GM12878 (cell line): ENCODE data around the gene PRRC2A. TPM values are rescaled to one million over a fixed set of nuclear protein-coding genes. Genes with fewer than 3 reads are reported as not detected.

Experiments used
- ATF3 ChIP-seq: IDR thresholded peaks from 2 replicates; pipeline ENCODE4 v1.6.1; 2011; ENCODE audit warnings: low read depth, mild to moderate bottlenecking, low read length, moderate library complexity, borderline replicate concordance; ENCODE audit errors: extremely low read depth
- BACH1 ChIP-seq: fragments of 450-650 bp; IDR thresholded peaks from 2 replicates; pipeline ENCODE4 v1.6.1; 2017; ENCODE audit warnings: mild to moderate bottlenecking, borderline replicate concordance
- BHLHE40 ChIP-seq, 2 experiments: fragments of 450-650 bp in 1 of 2; IDR thresholded peaks; 2 replicates each; pipeline ENCODE4 v1.6.1; 2011 to 2017; ENCODE audit warnings: low read depth in 2 of 2, borderline replicate concordance in 1 of 2, improper control_type of control experiment in 1 of 2, low read length in 1 of 2, mild to moderate bottlenecking in 1 of 2
- CBFB ChIP-seq: IDR thresholded peaks from 2 replicates; pipeline ENCODE4 v1.6.1; 2016; ENCODE audit warnings: antibody characterized with exemption, low read depth
- CREM ChIP-seq: IDR thresholded peaks from 2 replicates; pipeline ENCODE4 v1.6.1; 2014; ENCODE audit warnings: antibody characterized with exemption, low read depth
- ELK1 ChIP-seq: IDR thresholded peaks from 2 replicates; pipeline ENCODE4 v1.6.1; 2012; ENCODE audit warnings: low read depth, low read length, improper control_type of control experiment
- IRF3 ChIP-seq: fragments of 450-650 bp; IDR thresholded peaks from 2 replicates; pipeline ENCODE4 v1.6.1; 2014; ENCODE audit warnings: mild to moderate bottlenecking
- MAX ChIP-seq: IDR thresholded peaks from 2 replicates; pipeline ENCODE4 v1.6.1; 2012; ENCODE audit warnings: low read depth, low read length, improper control_type of control experiment
- MXI1 ChIP-seq: fragments of 150-350 bp; IDR thresholded peaks from 2 replicates; pipeline ENCODE4 v1.6.1; 2011; ENCODE audit warnings: low read depth, mild to moderate bottlenecking, inconsistent platforms, low read length, improper control_type of control experiment
- MYC ChIP-seq: IDR thresholded peaks from 2 replicates; pipeline ENCODE4 v1.6.1; 2011; ENCODE audit warnings: mild to moderate bottlenecking, low read length, moderate library complexity, inconsistent platforms; ENCODE audit not compliant: insufficient read depth, insufficient replicate concordance, insufficient read length, severe bottlenecking
- NR2C1 ChIP-seq: fragments of 450-650 bp; IDR thresholded peaks from 2 replicates; pipeline ENCODE4 v1.6.1; 2017; ENCODE audit warnings: antibody characterized with exemption, mild to moderate bottlenecking, moderate library complexity
- NR2F1 ChIP-seq: fragments of 450-650 bp; conservative IDR thresholded peaks from 2 replicates; pipeline ENCODE4 v1.6.1; 2017; ENCODE audit warnings: mild to moderate bottlenecking
- PAX5 ChIP-seq: IDR thresholded peaks from 2 replicates; pipeline ENCODE4 v1.6.1; 2011; ENCODE audit warnings: low read depth, low read length, borderline replicate concordance
- PAX8 ChIP-seq: fragments of 450-650 bp; IDR thresholded peaks from 2 replicates; pipeline ENCODE4 v1.6.1; 2017; ENCODE audit warnings: mild to moderate bottlenecking, moderate library complexity
- PKNOX1 ChIP-seq: fragments of 450-650 bp; IDR thresholded peaks from 2 replicates; pipeline ENCODE4 v1.6.1; 2016; ENCODE audit warnings: mild to moderate bottlenecking
- PML ChIP-seq: IDR thresholded peaks from 2 replicates; pipeline ENCODE4 v1.6.1; 2012; ENCODE audit warnings: low read length, inconsistent platforms
- POLR2AphosphoS2 ChIP-seq: IDR thresholded peaks from 2 replicates; pipeline ENCODE4 v1.6.1; 2011; ENCODE audit warnings: low read depth, mild to moderate bottlenecking, low read length, improper control_type of control experiment, moderate library complexity
- POLR2AphosphoS5 ChIP-seq: IDR thresholded peaks from 2 replicates; pipeline ENCODE4 v1.6.1; 2011; ENCODE audit warnings: mild to moderate bottlenecking, low read length, inconsistent platforms
- RCOR1 ChIP-seq: conservative IDR thresholded peaks from 2 replicates; pipeline ENCODE4 v1.6.1; 2012; ENCODE audit warnings: low read depth, low read length, improper control_type of control experiment
- RELA ChIP-seq: fragments of 450-650 bp; IDR thresholded peaks from 2 replicates; pipeline ENCODE4 v1.8.0; 2014; ENCODE audit warnings: borderline replicate concordance; ENCODE audit not compliant: partially characterized antibody
- RELB ChIP-seq: fragments of 450-650 bp; IDR thresholded peaks from 2 replicates; pipeline ENCODE4 v1.6.1; 2017; ENCODE audit warnings: low read depth, mild to moderate bottlenecking, moderate library complexity
- SMARCA5 ChIP-seq: fragments of 450-650 bp; IDR thresholded peaks from 2 replicates; pipeline ENCODE4 v1.6.1; 2017; ENCODE audit warnings: mild to moderate bottlenecking
- TARDBP ChIP-seq: IDR thresholded peaks from 2 replicates; pipeline ENCODE4 v1.6.1; 2016; ENCODE audit warnings: borderline replicate concordance
- TCF7 ChIP-seq: IDR thresholded peaks from 2 replicates; pipeline ENCODE4 v1.6.1; 2014; ENCODE audit warnings: antibody characterized with exemption, borderline replicate concordance
- ZNF207 ChIP-seq: fragments of 450-650 bp; IDR thresholded peaks from 2 replicates; pipeline ENCODE4 v1.6.1; 2014; ENCODE audit warnings: antibody characterized with exemption, mild to moderate bottlenecking, borderline replicate concordance
- polyA plus RNA-seq, 11 experiments: library from polyadenylated mRNA; depleted of rRNA in 4 of 11; unstranded in 6 of 11; stranded (reverse) in 5 of 11; fragments of >200 nt; fragmentation: Nextera tagmentation in 4 of 11; fragmentation: Illumina TruSeq in 1 of 11; extraction: Ambion mirVana in 4 of 11; extraction: Trizol in 1 of 11; gene quantifications; 1 replicate in 1 of 11; 2 replicates in 10 of 11; pipeline versions ENCODE4 v1.2.1 to v1.2.3, GENCODE V29; 2011 to 2016; ENCODE audit warnings: inconsistent platforms in 2 of 11, missing spikeins in 2 of 11, low read depth in 1 of 11
- total RNA-seq, 4 experiments: library from RNA; depleted of rRNA in 3 of 4; stranded (reverse); fragments of >200 nt in 3 of 4; fragmentation: Illumina TruSeq in 1 of 4; extraction: Trizol in 1 of 4; gene quantifications; 2 replicates each; pipeline versions ENCODE4 v1.2.1 to v1.2.3, GENCODE V29; 2013 to 2021

PRRC2A gene
- total and polyA plus RNA-seq, 10 of the 15 experiments (the other 5 are each of a cell fraction or from before 2014, with no cell fraction given), result 0.40 to 244 (median 61.3) TPM

- TF ChIP-seq CBFB (peak; percentile 71), NR2F1 (peak; percentile 22; the same call in 1 of the 2 replicates), RELA (no peak), IRF3 (no peak), BHLHE40 (IDR thresholded peaks at IDR 0.05; ENCODE audit: borderline replicate concordance in 1 of 2, low read depth in 2 of 2, low read length in 1 of 2) (peak in 1 of 2 experiments; percentile 64; a peak in 2 of 4 replicates), SMARCA5 (no peak), PML (no peak), ZNF207 (peak; percentile 78; the same call in 1 of the 2 replicates), MXI1 (peak; percentile 64; the same call in 1 of the 2 replicates), RELB (peak; percentile 50; the same call in 1 of the 2 replicates), PKNOX1 (peak; percentile 93), MYC (peak; percentile 32), RCOR1 (0 out of 2 replicates have a peak, but pooled peaks have one; percentile 33), BACH1 (no peak), CREM (no peak), ELK1 (no peak), POLR2AphosphoS2 (no peak), ATF3 (no peak), MAX (0 out of 2 replicates have a peak, but pooled peaks have one; percentile 56), TCF7 (no peak), TARDBP (no peak), NR2C1 (no peak), POLR2AphosphoS5 (peak; percentile 82), PAX5 (peak; percentile 28; the same call in 1 of the 2 replicates), PAX8 (no peak)
Measured at GRCh38 chr6:31572041-31572911, 48.2 kb upstream of the PRRC2A start, which contains the start of gene LTA (continued).
